ENCODE results near the gene TAS2R14.

- TF ChIP-seq CTCF (IDR thresholded peaks at IDR 0.05 in 8 of 11, conservative IDR thresholded peaks at IDR 0.05 in 3 of 11) (no peak), POLR2AphosphoS5 (IDR thresholded peaks at IDR 0.05) (no peak), POLR2A (IDR thresholded peaks at IDR 0.05) (no peak)
Measured at GRCh38 chr12:10952645-10953044, 13.6 kb upstream of the TAS2R14 start.
